IMR-90 (cell line): ENCODE data around the gene ERVH48-1. TPM values are rescaled to one million over a fixed set of nuclear protein-coding genes. Genes with fewer than 3 reads are reported as not detected.

Experiments used
- ATAC-seq: fragments of 200-7000 bp; cut with Tn5 transposase; 2 replicates; pipeline ENCODE4 v1.9.1; 2020; ENCODE audit warnings: low read depth, mild to moderate bottlenecking, moderate library complexity
- BruUV-seq: library from RNA; stranded (reverse); fragments of 400-500 nt; replicated peaks from 2 replicates; lab custom pipeline; 2021; lab: Mats Ljungman, UMichigan
- CTCF ChIA-PET: fragments of 300-600 bp; formaldehyde crosslinking; extraction: SDS; loops from one replicate; lab custom pipeline; 2021; ENCODE audit warnings: antibody characterized with exemption; lab: Yijun Ruan, JAX
- POLR2A ChIA-PET: fragments of 300-600 bp; sonication (Branson Sonifier 250); formaldehyde crosslinking; loops from one replicate; lab custom pipeline; 2022; ENCODE audit warnings: antibody characterized with exemption; ENCODE audit not compliant: unreplicated experiment; lab: Charles Lee
- DNase-seq: peaks from one replicate; pipeline ENCODE4 v3.0.0; 2013
- H2AFZ ChIP-seq: replicated peaks from 2 replicates; pipeline ENCODE3; 2013; ENCODE audit warnings: low read length, mild to moderate bottlenecking; ENCODE audit not compliant: poor library complexity
- H2AK5ac ChIP-seq: 2 replicates; pipeline ENCODE4 v1.6.1; 2013; ENCODE audit warnings: low read depth, low read length, inconsistent platforms
- H2AK9ac ChIP-seq: replicated peaks from 2 replicates; pipeline ENCODE3; 2013; ENCODE audit warnings: mild to moderate bottlenecking, low read depth, low read length, moderate library complexity; ENCODE audit not compliant: poor library complexity
- H2BK120ac ChIP-seq: 2 replicates; pipeline ENCODE4 v1.6.1; 2013; ENCODE audit warnings: low read depth, low read length, inconsistent platforms
- H2BK15ac ChIP-seq: 3 replicates; pipeline ENCODE4 v1.6.1; 2013; ENCODE audit warnings: low read depth, low read length, inconsistent platforms
- H2BK20ac ChIP-seq: 2 replicates; pipeline ENCODE4 v1.6.1; 2013; ENCODE audit warnings: low read depth, mild to moderate bottlenecking, inconsistent platforms, low read length, moderate library complexity
- H2BK5ac ChIP-seq: 2 replicates; pipeline ENCODE4 v1.6.1; 2013; ENCODE audit warnings: mild to moderate bottlenecking, low read depth, low read length, inconsistent platforms; ENCODE audit not compliant: poor library complexity, severe bottlenecking
- H3K14ac ChIP-seq: replicated peaks from 2 replicates; pipeline ENCODE4 v1.6.1; 2013; ENCODE audit warnings: low read depth, low read length, inconsistent platforms
- H3K18ac ChIP-seq: 2 replicates; pipeline ENCODE4 v1.6.1; 2013; ENCODE audit warnings: low read depth, low read length, control low read depth
- H3K23ac ChIP-seq: 2 replicates; pipeline ENCODE4 v1.6.1; 2013; ENCODE audit warnings: low read depth, low read length, inconsistent platforms
- H3K27ac ChIP-seq: 2 replicates; pipeline ENCODE4 v1.5.1; 2013; ENCODE audit warnings: mild to moderate bottlenecking, control low read depth, low read length; ENCODE audit not compliant: insufficient read depth
- H3K27me3 ChIP-seq: 2 replicates; pipeline ENCODE4 v1.6.1; 2013; ENCODE audit warnings: low read length; ENCODE audit not compliant: control insufficient read depth, insufficient read depth
- H3K36me3 ChIP-seq: 2 replicates; pipeline ENCODE4 v1.6.1; 2013; ENCODE audit warnings: low read length, mixed read lengths; ENCODE audit not compliant: control insufficient read depth, insufficient read depth
- H3K4ac ChIP-seq: 2 replicates; pipeline ENCODE4 v1.6.1; 2013; ENCODE audit warnings: low read depth, low read length, inconsistent platforms
- H3K4me1 ChIP-seq: 2 replicates; pipeline ENCODE4 v1.6.1; 2013; ENCODE audit warnings: low read length, mixed read lengths; ENCODE audit not compliant: control insufficient read depth, insufficient read depth
- H3K4me2 ChIP-seq: 2 replicates; pipeline ENCODE4 v1.6.1; 2013; ENCODE audit warnings: low read depth, mild to moderate bottlenecking, control low read depth, low read length, moderate library complexity
- H3K4me3 ChIP-seq: 2 replicates; pipeline ENCODE4 v1.5.1; 2013; ENCODE audit warnings: low read depth, mild to moderate bottlenecking, control low read depth, low read length, moderate library complexity; ENCODE audit not compliant: insufficient read depth
- H3K56ac ChIP-seq: 2 replicates; pipeline ENCODE4 v1.6.1; 2013; ENCODE audit warnings: low read length, inconsistent platforms; ENCODE audit not compliant: insufficient read depth; ENCODE audit errors: extremely low read depth
- H3K79me1 ChIP-seq, 2 experiments: 2 replicates each; pipeline ENCODE4 v1.6.1; 2013; ENCODE audit warnings: low read length in 2 of 2, inconsistent platforms in 1 of 2, low read depth in 1 of 2
- H3K9ac ChIP-seq: 2 replicates; pipeline ENCODE4 v1.6.1; 2013; ENCODE audit warnings: low read depth, low read length, control low read depth
- H3K9me1 ChIP-seq: 2 replicates; pipeline ENCODE4 v1.6.1; 2013; ENCODE audit warnings: low read length, inconsistent platforms; ENCODE audit not compliant: insufficient read depth
- H3K9me3 ChIP-seq: 2 replicates; pipeline ENCODE4 v1.6.1; 2013; ENCODE audit warnings: low read length; ENCODE audit not compliant: control insufficient read depth, insufficient read depth
- H4K20me1 ChIP-seq: 2 replicates; pipeline ENCODE4 v1.6.1; 2013; ENCODE audit warnings: low read length, inconsistent platforms; ENCODE audit not compliant: insufficient read depth
- H4K5ac ChIP-seq: 2 replicates; pipeline ENCODE4 v1.6.1; 2013; ENCODE audit warnings: mild to moderate bottlenecking, low read depth, low read length, control low read depth
- H4K8ac ChIP-seq, 2 experiments: 2 replicates each; pipeline ENCODE4 v1.6.1; 2013; ENCODE audit warnings: low read depth in 2 of 2, low read length in 2 of 2, control low read depth in 1 of 2, inconsistent platforms in 1 of 2
- H4K91ac ChIP-seq: 2 replicates; pipeline ENCODE4 v1.6.1; 2013; ENCODE audit warnings: low read depth, low read length, inconsistent platforms; ENCODE audit not compliant: insufficient read depth
- BHLHE40 ChIP-seq: fragments of 150-350 bp; IDR thresholded peaks from 2 replicates; pipeline ENCODE4 v1.6.1; 2016; ENCODE audit warnings: mild to moderate bottlenecking, low read depth, low read length
- CEBPB ChIP-seq: IDR thresholded peaks from 2 replicates; pipeline ENCODE4 v1.6.1; 2012; ENCODE audit warnings: low read depth, low read length, improper control_type of control experiment
- CHD1 ChIP-seq: IDR thresholded peaks from 2 replicates; pipeline ENCODE4 v1.6.1; 2012; ENCODE audit warnings: low read depth, low read length, improper control_type of control experiment
- CTCF ChIP-seq: conservative IDR thresholded peaks from 2 replicates; pipeline ENCODE4 v1.5.1; 2012; ENCODE audit warnings: mild to moderate bottlenecking, low read depth, low read length, improper control_type of control experiment
- ELK1 ChIP-seq: fragments of 150-350 bp; IDR thresholded peaks from 2 replicates; pipeline ENCODE4 v1.6.1; 2016; ENCODE audit warnings: low read depth, mild to moderate bottlenecking, low read length, moderate library complexity, borderline replicate concordance
- NFE2L2 ChIP-seq: fragments of 150-350 bp; IDR thresholded peaks from 2 replicates; pipeline ENCODE4 v1.6.1; 2016; ENCODE audit warnings: low read depth, mild to moderate bottlenecking, low read length
- POLR2A ChIP-seq: IDR thresholded peaks from 2 replicates; pipeline ENCODE4 v1.6.1; 2012; ENCODE audit warnings: mild to moderate bottlenecking, low read depth, low read length
- RCOR1 ChIP-seq: IDR thresholded peaks from 2 replicates; pipeline ENCODE4 v1.6.1; 2012; ENCODE audit warnings: mild to moderate bottlenecking, low read length, improper control_type of control experiment; ENCODE audit not compliant: insufficient replicate concordance
- SMC3 ChIP-seq: fragments of 150-350 bp; IDR thresholded peaks from 2 replicates; pipeline ENCODE4 v1.6.1; 2016; ENCODE audit warnings: low read depth, mild to moderate bottlenecking, antibody characterized with exemption, low read length, moderate library complexity
- WGBS, 2 experiments: methylation state at CpG; one replicate each; pipeline versions ENCODE4 v1.1.5 to v1.1.7; 2013; ENCODE audit warnings: missing lambda C conversion rate in 2 of 2; ENCODE audit not compliant: insufficient read length in 1 of 2; ENCODE audit errors: extremely low coverage in 2 of 2; 5-methylcytosine and 5-hydroxymethylcytosine counted together
- dilution Hi-C: fragments of 300-500 bp; cut with HindIII; formaldehyde crosslinking; loops from one replicate; pipeline ENCODE4 v1.14.3; 2018; ENCODE audit warnings: low sequenced_read_pairs; ENCODE audit not compliant: unreplicated experiment
- in situ Hi-C: fragments of 300-500 bp; cut with MboI; formaldehyde crosslinking; loops from 3 replicates; pipeline ENCODE4 v1.14.3; 2019; ENCODE audit warnings: low sequenced_read_pairs, inconsistent platforms, mixed read lengths
- intact Hi-C: fragments of 100-400 bp; cut with micrococcal nuclease; formaldehyde crosslinking; loops from 2 replicates; pipeline ENCODE4 v1.10.0; 2022
- polyA plus RNA-seq, 3 experiments: library from polyadenylated mRNA; depleted of rRNA; stranded (reverse); fragments of >200 nt; gene quantifications; 2 replicates each; pipeline ENCODE4 v1.2.3, GENCODE V29; 2012; ENCODE audit warnings: low replicate concordance in 1 of 3
- total RNA-seq: library from RNA; depleted of rRNA; stranded (reverse); fragments of >200 nt; gene quantifications from 2 replicates; pipeline ENCODE4 v1.2.3, GENCODE V29; 2012
- TF ChIP-seq, protein P1 (sequence below): fragments of 150-350 bp; IDR thresholded peaks from 2 replicates; pipeline ENCODE4 v1.6.1; 2017; ENCODE audit warnings: mild to moderate bottlenecking, antibody characterized with exemption, low read length, low read depth

The ERVH48-1 gene
- total and polyA plus RNA-seq, 2 of the 4 experiments (the other 2 are of a cell fraction): under 0.01 TPM; not detected in 1

DNA sequence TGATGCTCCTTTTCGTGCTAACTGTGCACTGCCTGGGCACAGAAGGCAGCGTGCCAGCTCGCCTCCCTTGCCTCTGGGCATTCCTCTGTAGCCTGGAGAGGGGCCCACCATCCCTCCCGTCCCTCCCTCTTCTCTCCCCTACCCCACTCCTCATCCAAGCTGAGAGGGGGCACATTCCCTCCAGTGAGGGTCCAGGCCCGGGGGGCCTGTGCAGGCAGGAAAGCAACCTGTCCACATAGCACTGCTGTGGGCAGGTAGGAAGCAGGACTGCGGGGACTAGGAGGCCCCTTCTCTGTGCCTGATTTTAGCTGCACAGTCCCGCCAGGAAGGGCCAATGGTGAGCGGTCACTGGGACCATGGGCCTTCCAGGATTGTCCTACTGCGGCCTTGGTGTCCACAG, 38.7 kb upstream of the ERVH48-1 start:
- no peak overlapping the region for H3K56ac ChIP-seq
- H3K79me1 ChIP-seq: no peaks in the 10 kb centered on the region
- ChIA-PET POLR2A (no interaction called here), CTCF (no interaction called here)
- no peak overlapping the region for H4K91ac ChIP-seq
- no peak overlapping the region for H2AFZ ChIP-seq
- no peak overlapping the region for H2BK15ac ChIP-seq
- H2BK20ac ChIP-seq: no peak overlapping the region
- no peak overlapping the region for H3K4me2 ChIP-seq
- H3K4ac ChIP-seq: no peak overlapping the region
- 100% methylated on average over 1 of the region's 9 CpGs; no CpG with 5 or more reads in 1 of the 2 experiments for WGBS, 2 experiments
- H4K20me1 ChIP-seq: no peaks in the 10 kb centered on the region
- no peak overlapping the region for H3K9ac ChIP-seq
- H2AK9ac ChIP-seq: no peak overlapping the region
- H3K9me1 ChIP-seq: no peaks in the 10 kb centered on the region
- no peak overlapping the region for H3K27ac ChIP-seq
- H3K9me3 ChIP-seq: no peaks in the 10 kb centered on the region
- H2BK120ac ChIP-seq: no peak overlapping the region
- H3K27me3 ChIP-seq: no peaks in the 10 kb centered on the region
- H4K8ac ChIP-seq: no peak overlapping the region
- DNase-seq (no peak), ATAC-seq (no peak)
- no TSS peak for BruUV-seq
- H3K4me1 ChIP-seq: no peaks in the 10 kb centered on the region
- no peak overlapping the region for H4K5ac ChIP-seq
- no peak overlapping the region for H2AK5ac ChIP-seq
- no peak overlapping the region for H3K18ac ChIP-seq
- intact Hi-C loops (no loop called here), dilution Hi-C loops (no loop called here), in situ Hi-C loops (loop anchor here (5.0 kb wide), 1 partner anchor 47 kb away; no protein-coding TSS in a partner anchor)
- H3K14ac ChIP-seq: no peak overlapping the region
- no peak overlapping the region for H2BK5ac ChIP-seq
- TF ChIP-seq CHD1 (no peak), ELK1 (no peak), SMC3 (no peak), CTCF (no peak), BHLHE40 (no peak), POLR2A (no peak), NFE2L2 (no peak), RCOR1 (no peak), CEBPB (no peak)
- TF ChIP-seq, protein P1, sequence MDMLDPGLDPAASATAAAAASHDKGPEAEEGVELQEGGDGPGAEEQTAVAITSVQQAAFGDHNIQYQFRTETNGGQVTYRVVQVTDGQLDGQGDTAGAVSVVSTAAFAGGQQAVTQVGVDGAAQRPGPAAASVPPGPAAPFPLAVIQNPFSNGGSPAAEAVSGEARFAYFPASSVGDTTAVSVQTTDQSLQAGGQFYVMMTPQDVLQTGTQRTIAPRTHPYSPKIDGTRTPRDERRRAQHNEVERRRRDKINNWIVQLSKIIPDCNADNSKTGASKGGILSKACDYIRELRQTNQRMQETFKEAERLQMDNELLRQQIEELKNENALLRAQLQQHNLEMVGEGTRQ: no peak
- no peaks in the 10 kb centered on the region for H3K36me3 ChIP-seq
- no peak overlapping the region for H3K4me3 ChIP-seq
- H3K23ac ChIP-seq: no peak overlapping the region
